OCI-M1 (cell line): ENCODE measurements around the gene NF2.

Experiments used
- DNase-seq: peaks from one replicate; lab custom pipeline; 2025; lab: John Stamatoyannopoulos, UW

NF2 gene

DNA sequence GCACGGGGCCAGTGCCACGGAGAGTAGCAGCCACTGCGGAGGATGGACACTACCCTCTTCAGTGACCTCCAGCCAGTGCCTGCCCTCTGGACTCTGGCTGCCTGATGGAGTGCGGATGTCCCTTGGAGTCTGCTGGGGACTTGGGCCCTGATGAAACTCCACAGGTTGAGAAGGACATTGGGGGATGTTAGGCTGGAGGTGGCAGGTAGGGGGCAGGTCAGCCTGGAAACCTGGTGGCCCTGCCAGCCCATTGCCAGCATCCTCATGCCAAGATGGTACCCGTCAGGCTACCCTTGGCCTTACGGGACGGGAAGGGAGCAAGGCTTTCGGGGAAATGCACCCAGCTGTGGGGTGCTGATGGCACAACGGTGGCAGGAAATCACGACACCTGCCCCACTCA is 120.3 kb downstream of the NF2 start:
- DNase-seq, result no peak

DNA sequence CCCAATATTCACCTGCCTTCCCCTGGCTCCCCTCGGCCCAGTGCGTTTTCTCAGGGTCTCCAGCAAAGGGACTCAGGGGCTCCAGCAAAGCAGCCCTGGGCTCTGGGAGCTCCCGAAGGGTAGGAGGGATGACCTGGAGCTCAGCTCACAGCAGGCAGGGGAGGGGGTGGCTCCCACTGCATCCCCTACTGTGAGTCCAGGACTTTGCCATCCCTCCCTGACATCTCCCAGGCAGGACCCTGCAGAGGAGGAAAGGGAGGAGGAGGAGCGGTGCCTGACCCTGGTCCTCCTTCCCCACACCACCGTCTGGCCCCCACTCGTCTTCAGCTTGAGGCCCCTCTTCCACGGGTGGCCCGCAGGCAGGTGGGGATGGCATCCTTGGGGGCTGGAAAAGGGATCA is 121.4 kb downstream of the NF2 start:
- no peak for DNase-seq

DNA sequence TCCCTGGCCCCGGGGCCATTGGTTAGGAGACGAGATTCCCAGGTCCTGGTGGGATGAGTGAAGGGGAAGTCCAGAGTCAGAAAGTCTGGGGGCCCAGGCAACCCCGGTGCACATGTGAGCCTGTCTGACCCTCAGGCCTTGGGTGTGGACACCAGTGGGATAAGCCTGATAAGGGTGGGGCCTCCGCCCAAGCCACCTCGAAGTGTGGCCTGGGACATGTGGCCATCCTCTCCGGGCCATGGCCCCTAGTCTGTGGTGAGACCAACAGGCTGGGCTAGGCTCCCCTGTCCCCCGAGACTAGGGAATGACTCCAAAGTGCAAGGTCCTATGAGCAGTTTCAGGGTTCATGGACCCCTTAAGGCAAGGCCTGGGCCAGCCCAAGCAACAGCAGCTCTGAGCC is 122.7 kb downstream of the NF2 start:
- peak; percentile 33 for DNase-seq

DNA sequence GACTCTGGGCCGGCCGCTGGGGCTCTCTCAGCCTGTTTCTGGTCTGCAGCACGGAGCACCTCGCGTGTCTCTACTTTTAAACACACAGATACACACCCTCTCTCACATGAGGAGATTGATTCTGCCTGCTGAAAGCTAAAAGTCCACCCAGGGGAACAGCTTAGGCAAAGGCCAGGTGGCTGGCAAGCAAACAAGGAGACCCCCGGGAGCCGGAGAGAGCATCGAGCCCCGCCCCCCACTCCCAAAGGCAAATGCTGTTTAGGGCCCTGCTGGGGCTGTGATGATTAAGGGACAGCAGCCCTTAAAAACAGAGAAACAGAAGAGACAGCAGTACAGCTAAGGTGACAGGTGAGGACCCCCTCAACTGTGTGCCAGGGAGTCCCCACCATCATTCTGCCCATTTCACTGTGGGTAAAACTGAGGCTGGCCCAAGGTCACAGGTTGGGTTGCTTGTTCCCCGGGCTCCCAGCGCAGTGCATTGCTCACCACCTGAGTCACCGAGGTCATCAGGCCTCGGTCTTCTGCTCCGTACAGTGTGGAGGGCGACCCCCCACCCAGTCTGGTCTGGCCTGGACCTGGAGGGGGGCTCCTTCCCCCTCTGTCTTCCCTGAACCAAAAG is 123.2 kb downstream of the NF2 start:
- no peak for DNase-seq

DNA sequence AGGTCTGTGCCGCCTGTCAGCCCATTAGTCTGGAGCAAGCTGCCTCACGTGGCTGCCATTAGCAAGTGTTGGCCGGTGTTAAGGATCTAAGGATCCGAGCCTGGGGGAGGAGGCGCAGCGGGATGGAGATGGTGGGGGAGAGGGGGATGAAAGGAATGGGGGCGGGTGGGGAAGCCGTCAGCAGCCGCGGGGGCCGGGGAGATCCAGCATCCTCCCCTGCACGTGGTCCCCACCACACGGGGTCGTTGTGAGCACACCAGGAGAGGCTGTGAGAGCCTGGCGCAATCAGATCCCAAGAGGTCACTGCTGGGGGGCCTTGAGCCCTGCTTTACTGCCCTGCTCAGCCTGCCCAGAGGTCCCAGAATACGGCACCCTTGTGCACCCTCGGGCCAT is 123.7 kb downstream of the NF2 start:
- peak; percentile 45 for DNase-seq

DNA sequence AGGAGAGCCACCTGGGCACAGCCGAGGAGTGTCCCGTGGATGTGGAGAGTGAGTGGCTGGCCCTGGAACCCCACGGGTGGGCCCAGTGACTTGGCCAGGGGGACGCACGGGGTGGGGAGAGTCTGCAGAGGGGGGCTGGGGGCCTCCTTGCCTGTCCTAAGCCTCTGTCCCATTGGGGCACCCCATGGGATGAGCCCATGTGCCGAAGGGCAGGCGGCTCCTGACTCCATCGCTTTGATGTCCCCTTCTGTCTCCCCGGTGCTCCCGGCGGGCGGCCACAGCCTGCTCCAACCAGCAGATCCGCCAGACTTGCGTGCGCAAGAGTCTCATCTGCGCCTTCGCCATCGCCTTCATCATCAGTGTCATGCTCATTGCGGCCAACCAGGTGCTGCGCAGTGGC is 125.7 kb downstream of the NF2 start:
- DNase-seq, result no peak

DNA sequence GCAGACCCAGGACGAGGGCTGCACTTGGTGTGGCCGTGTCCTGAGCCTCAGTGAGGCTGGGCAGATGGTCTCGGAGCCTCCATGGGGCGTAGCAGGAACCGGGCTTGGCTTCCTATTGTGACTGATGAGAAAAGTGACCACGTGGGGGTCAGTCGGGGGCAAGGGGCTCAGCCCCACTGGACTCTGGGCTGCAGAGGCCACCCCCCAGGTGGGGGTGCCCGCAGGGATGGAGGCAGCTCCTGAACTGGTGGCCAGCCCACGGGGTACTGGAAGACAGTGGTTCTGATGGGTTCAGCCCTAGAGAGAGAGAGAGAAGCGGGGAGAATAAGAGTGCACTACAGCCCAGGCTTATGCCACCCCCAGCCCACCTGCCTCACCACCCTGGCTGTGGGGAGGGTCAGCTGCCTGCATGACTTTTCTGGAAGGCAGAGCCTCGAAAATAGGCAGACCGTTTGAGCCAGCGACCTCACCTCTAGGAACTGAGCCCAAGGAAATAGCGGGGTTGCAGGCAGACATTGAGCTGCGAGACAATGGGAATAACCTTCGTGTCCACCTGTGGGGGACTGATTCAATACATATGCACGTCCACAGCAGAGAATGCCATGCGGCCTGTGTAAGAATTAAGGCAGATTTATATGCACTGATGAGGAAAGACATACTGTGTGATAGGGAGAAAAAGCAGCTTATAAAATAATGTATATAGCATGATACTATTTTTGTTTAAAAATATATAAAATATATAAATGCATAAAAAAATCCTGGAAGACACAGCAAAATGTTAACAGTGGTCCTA is 127.8 kb downstream of the NF2 start:
- no peak for DNase-seq

DNA sequence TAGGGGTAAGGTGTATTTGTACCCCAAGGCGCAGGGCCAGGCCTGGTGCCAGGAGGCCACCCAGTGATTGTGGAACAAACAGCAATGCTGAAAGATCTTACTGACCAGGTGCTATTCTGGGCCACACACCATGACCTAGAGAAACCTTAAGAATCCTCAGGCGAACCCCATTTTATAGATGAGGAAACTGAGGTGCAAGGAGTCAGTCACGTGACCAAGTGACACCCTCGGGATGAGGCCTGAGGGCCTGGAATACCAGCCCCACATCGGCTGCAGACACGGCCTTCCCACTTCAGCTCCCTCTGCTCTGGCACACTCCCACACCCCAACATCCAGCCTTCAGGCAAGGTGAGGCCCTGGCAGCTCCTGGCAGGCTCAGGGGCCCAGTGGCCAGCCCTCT is 129.4 kb downstream of the NF2 start:
- DNase-seq, result no peak

DNA sequence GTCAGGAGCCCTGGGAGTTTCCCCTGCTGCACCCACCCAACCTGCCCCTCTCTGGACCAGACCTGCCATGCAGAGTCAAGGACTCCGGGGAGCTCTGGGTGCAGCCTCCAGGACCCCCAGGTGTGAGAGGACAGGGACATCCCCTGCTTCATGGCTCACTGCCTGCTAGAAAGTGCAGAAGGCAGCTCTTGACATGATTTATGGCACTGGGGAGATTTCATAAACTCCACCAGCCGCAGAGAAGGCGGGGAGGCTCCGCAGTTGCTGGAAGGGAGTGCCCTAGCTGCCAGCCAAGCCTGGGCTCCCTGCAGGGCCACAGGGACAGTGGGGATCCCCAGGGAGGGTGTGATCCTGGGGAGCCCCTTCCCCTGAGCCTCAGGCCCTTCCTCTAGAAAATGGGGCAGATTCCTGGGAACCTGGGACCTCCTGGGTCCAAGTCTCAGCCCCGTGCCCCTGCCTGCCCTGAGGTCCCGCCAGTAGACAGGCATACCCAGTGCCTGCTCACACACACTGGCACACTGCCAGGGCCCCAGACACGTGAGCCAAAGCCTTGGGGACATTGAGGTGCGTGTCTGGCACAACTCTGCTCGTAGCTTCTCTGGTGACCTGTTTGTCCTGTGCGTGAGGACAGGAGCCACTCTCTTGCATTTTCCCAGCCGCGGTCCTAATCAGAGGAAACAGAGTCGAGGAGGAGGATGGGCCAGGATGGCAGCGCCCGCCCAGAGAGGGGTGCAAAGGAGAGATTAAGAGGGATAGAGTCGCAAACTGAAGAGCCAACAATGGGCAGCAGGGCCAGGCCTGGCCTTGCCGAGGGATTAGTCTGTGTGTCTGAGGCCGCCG is 130.1 kb downstream of the NF2 start:
- DNase-seq, result peak; percentile 92

DNA sequence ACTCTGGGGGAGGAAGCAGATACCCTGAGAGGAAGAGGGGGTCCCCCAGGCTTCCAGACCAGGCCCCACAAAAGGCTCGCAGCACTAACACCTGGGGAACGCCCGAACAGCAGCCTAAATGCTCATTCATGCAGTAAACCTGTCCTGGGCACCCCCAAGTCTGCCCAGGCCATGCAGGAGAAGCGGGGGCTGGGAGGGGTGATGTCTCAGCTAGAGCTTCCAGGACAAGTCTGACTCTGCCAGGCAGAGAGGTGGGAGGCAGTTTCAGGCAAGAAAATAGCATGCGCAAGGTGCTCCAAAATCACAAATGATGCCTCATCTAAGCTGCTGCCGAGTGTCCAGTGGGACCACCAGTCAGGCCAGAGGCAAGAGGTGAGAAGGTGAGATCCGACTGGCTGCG is 131.0 kb downstream of the NF2 start:
- DNase-seq, result no peak

DNA sequence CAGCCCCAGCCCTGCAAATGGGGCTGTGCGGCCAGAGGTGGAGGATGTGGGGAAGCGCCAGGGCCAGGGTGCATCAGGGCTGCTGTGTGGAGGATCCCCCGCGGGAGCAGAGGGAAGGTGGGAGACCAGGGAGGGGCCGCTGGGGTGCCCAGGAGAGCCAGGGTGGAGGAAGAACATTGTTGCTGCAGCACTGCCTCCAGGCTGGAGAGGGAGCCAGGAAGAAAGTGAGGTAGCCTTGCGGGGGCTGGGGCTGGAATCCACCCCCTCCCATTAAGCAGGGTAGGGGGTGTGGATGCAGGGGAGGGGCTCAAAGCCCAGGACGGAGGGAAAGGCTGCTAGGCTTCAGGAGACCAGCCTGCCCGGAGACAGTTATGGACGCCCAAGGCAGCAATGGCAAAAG is 131.4 kb downstream of the NF2 start:
- DNase-seq, result no peak

DNA sequence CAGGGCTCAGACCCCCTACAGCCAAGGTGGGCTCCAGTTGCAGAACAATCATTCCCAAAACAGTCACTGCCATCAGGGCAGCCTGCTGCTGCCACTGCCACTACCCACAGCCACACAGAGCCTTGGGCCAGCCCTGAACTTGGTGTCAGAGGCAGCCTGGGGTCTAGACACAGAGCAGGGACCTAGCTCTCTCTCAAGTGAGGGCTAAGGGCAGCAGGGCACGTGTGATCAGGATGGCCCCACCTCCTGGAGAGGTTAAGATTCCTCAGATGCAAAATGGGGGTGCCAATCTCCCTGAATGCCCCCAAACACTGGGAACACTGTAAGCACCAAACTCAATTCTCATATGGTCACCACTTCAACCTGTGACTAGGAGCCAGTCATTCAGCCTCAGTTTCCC is 132.0 kb downstream of the NF2 start:
- DNase-seq, result no peak

DNA sequence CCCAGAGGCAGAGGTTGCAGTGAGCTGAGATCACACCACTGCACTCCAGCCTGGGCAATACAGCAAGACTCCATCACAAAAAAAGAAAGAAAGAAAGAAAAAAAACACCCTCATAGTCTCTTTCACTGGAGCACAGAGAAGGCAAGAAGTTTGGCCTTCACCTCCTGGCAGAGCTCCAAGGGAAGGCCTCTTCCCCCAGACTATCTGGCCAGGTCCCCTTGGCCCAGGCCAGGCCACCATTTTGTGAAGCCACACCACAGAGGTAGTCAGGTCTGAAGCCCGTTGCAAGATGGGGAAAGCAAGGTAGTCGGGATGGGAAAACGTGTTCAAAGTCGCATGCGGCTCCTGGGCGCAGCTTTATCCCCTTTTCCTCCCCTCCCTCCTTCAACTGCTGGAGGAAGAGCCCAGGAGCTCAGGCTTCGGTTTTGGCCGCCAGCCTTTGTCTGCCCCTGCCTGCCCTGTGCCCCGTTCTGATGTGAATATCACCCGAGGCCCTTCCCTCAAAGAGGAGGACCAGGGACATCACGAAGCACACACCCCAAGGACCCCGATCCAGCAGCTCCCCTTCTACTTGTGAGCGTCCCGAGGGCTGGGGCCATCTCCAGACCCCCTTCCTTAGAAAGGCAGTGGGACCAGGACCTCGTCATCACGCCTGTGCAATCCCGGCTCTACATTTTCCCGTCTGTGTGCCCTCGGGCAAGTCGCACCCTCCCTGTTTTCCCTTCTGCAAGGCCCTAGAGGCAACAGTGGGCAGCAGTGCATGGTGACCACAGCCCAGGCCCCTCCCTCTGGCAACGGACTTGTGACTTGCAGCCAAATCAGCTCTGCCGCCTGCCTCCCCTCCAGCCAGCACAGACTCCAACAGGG is 134.1 kb downstream of the NF2 start:
- no peak for DNase-seq

DNA sequence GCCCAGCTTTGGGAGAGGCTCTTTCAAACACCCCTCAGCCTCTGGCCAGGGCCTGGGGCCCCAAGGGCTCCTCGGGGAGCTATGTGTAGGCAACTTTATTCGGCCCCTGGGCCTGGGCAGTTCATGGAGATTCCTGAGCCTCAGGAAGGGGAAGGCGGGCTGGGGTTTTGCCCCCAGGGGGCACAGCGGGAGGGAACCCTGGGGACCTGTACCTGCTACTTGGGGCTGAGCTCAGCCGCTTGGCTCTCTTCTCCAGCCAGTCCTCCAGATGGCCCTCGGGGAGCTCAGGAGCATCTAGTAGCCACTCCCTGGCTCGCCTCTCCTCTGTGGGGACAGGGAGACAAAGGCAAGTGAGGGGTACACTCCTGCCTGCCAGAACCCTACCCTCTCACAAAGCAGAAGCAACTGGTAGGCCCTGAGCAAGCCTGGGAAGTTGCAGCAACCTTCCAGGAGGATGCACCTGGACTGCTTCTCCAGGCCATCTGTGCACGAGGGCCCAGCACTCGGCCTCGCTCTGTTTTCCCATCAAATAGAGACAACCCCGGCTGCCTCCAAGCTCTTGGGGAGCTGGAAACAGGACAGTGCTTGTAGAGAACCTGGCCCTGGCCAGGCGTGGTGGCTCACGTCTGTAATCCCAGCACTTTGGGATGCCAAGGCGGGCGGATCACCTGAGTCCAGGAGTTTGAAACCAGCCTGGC is 134.8 kb downstream of the NF2 start:
- no peak for DNase-seq

DNA sequence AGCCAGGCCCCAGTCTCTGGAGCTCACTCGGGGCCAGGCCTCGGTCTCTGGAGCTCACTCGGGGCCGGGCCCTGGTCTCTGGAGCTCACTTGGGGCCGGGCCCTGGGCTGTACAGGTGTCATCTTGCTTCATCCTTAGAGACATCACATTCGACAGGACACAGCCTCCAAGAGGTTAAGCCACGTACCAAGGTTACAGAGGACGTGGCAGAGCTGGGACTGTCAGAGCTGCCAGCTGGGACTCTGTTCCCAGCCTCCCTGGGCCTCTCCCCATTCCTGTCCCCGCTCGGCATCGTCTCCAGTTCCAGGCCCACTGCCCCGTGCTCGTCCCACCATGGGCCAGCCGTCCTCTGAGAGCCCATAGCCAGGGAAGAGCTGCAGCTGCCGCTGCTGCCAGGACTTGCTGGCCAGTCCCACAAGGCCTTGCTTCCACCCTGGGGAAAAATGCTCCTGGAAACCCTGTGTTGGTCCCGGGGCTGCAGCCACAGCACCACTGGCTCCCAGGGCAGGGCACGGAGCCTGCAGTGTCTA is 136.0 kb downstream of the NF2 start:
- no peak for DNase-seq

DNA sequence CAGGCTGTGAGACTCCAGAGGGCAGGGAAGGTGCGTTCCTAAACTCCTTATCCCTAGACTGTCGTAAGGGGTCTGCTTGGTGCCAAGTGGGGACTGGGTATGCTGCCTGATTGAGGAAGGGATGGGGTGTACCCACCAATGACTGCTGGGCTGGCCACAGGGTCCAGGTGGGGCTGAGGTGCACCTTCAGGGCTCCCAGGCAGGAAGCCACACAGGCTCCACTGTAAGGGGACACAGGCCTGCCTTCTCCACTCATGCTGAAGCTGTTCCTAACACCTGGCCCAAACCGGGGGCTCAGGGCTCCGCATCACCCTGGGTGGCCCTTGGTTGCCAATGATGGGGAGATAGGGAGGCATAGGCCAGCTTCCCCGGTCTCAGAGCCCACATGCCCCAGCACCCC is 136.8 kb downstream of the NF2 start:
- DNase-seq, result no peak

DNA sequence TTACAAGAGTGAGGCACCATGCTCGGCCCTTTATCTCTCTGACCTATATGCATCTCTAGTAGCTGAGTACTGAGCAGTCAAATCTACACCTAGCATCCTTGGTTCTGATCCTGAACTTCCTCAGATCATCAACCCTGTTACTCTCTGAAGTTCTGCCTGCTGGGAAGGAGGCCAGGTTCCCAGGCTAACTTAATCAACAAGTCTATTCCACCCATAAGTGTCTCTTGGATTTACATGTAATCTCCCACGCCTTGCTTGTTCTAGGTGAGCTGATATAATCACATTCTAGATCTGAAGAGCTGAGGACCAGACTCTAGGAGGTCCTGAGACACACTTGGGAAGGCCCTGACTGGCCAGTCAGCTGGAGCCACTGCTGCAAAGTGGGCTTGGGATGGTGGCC is 138.5 kb downstream of the NF2 start:
- DNase-seq, result no peak

DNA sequence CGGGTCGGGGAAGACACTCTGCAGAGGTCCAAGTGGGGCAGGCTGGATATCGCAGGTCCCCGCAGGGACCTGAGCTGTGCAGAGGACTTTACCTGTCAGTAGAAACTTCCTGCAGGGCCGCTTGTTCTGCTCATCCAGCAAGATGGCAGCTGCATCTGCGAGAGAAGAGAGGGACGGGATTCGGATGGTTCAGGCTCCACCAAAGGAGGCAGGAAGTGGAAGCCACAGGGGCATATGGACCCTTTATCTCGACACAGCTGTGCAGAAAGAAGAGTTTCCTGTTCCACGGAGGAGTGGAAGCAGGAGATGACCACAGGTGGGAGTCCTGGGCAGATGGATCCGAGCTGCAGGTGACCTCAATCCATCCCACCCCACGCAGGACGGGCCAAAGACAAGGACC is 138.9 kb downstream of the NF2 start:
- DNase-seq, result no peak

DNA sequence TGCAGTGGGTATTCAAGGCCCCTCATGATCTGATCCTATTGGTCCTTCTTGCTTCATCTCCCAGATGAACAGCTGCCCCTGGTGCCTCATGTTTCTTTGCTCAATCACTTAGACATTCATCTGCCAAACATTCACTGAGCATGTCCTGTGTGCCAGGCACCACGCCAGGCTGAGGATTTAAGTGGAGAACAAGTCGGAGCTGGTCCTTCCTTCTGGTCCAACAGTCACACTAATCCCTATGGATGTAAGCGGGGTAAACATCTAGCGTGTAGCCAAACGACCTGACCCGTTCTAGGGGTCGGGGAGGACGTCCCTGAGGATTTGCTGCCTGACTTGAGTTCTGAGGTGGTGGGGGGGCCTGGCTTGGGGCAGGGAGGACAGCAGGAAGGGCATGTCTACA is 141.5 kb downstream of the NF2 start:
- no peak for DNase-seq

DNA sequence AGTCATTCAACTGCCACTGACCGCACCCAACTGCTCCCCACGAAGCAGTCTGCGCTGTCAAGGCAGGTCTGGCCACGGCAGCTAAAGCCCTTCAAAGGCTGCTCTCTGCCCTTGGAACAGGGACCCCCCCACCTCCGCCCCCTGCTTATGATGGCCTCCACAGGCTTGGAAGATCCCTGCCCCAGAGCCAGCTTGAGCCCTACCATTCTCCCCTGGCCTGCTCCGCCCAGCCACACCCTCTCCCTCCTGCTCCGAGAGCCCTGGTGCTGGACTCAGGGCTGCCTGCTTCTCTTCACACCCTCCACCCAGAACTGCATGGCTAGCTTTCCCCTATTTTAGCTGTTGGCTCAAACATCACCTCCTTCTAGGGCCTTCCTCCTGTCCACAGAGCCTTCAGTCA is 144.4 kb downstream of the NF2 start:
- no peak for DNase-seq
